Tibial nerve (tissue), 4 donors: ENCODE measurements around the gene FRMD3. TPM values are rescaled to one million over a fixed set of nuclear protein-coding genes. Genes with fewer than 3 reads are reported as not detected.

ENCODE experiments used
- DNase-seq, 2 donors: peaks; one replicate each; pipeline ENCODE4 v3.0.0-alpha.2; 2019; ENCODE audit warnings: low spot score in 2 of 2
- H3K27ac ChIP-seq, 4 donors: fragments of 200-600 bp; sonication (generic) in 3 of 4; one replicate each; pipeline ENCODE4 v1.5.1; 2017 to 2019; ENCODE audit warnings: mild to moderate bottlenecking in 1 of 4
- H3K27me3 ChIP-seq, 2 donors: fragments of 200-600 bp; sonication (generic) in 1 of 2; one replicate each; pipeline versions ENCODE4 v1.5.1 to v1.6.0; 2017 to 2019
- H3K36me3 ChIP-seq, 3 donors: fragments of 200-600 bp; sonication (generic); one replicate each; pipeline ENCODE4 v1.5.1; 2018 to 2019
- H3K4me1 ChIP-seq, 4 donors: fragments of 200-600 bp; sonication (generic) in 3 of 4; one replicate each; pipeline ENCODE4 v1.5.1; 2017 to 2019
- H3K4me3 ChIP-seq, 4 donors: fragments of 200-600 bp; sonication (generic) in 3 of 4; one replicate each; pipeline ENCODE4 v1.5.1; 2017 to 2019; ENCODE audit warnings: mild to moderate bottlenecking in 1 of 4, moderate library complexity in 1 of 4
- H3K9me3 ChIP-seq, 4 donors: fragments of 200-600 bp; sonication (generic) in 3 of 4; one replicate each; pipeline ENCODE4 v1.5.1; 2017 to 2019
- EP300 ChIP-seq, 2 donors: sonication (generic); formaldehyde crosslinking; IDR thresholded peaks; one replicate each; pipeline ENCODE4 v1.6.1; 2017; ENCODE audit warnings: antibody characterized with exemption in 2 of 2, mild to moderate bottlenecking in 1 of 2
- POLR2A ChIP-seq, 2 donors: fragments of 450-650 bp; IDR thresholded peaks; one replicate each; pipeline ENCODE4 v1.6.1; 2017; ENCODE audit warnings: antibody characterized with exemption in 2 of 2, mild to moderate bottlenecking in 2 of 2, moderate library complexity in 2 of 2
- WGBS, 2 donors: methylation state at CpG; one replicate each; pipeline ENCODE4 v1.1.5; 2018; 5-methylcytosine and 5-hydroxymethylcytosine counted together
- total RNA-seq, 4 donors: library from RNA; depleted of rRNA; stranded (reverse); fragments of >200 nt; gene quantifications; one replicate each; pipeline ENCODE4 v1.1.0, GENCODE V29; 2016
- TF ChIP-seq, protein P1 (sequence below), 5 experiments: fragments of 200-600 bp in 3 of 5; fragments of 450-650 bp in 2 of 5; sonication (generic) in 3 of 5; IDR thresholded peaks; one replicate each; pipeline ENCODE4 v1.5.1; 2016 to 2019; ENCODE audit warnings: antibody characterized with exemption in 5 of 5, mild to moderate bottlenecking in 3 of 5, moderate library complexity in 2 of 5

The FRMD3 gene
- total RNA-seq, 4 donors from 2014 or later, result 31.2 to 44.0 (median 34.5) TPM

GRCh38 chr9:83405759-83406158, 132.4 kb downstream of the FRMD3 start:
- peaks cover 0 to 11% (median 0%) of the 10 kb centered on the region in 4 donors for H3K9me3 ChIP-seq
- WGBS, 2 donors, result 47 to 52% methylated on average over 4 of the region's 4 CpGs
- peaks cover 0 to 18% (median 4%) of the 10 kb centered on the region in 4 donors for H3K4me1 ChIP-seq
- H3K27me3 ChIP-seq, result no peaks in the 10 kb centered on the region
- TF ChIP-seq, protein P1, sequence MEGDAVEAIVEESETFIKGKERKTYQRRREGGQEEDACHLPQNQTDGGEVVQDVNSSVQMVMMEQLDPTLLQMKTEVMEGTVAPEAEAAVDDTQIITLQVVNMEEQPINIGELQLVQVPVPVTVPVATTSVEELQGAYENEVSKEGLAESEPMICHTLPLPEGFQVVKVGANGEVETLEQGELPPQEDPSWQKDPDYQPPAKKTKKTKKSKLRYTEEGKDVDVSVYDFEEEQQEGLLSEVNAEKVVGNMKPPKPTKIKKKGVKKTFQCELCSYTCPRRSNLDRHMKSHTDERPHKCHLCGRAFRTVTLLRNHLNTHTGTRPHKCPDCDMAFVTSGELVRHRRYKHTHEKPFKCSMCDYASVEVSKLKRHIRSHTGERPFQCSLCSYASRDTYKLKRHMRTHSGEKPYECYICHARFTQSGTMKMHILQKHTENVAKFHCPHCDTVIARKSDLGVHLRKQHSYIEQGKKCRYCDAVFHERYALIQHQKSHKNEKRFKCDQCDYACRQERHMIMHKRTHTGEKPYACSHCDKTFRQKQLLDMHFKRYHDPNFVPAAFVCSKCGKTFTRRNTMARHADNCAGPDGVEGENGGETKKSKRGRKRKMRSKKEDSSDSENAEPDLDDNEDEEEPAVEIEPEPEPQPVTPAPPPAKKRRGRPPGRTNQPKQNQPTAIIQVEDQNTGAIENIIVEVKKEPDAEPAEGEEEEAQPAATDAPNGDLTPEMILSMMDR (IDR thresholded peaks at IDR 0.05), result no peak
- TF ChIP-seq EP300 (IDR thresholded peaks at IDR 0.05) (no peak), POLR2A (IDR thresholded peaks at IDR 0.05) (no peak)
- no peak overlapping the region for H3K4me3 ChIP-seq
- no peak for DNase-seq
- peaks cover 0 to 9% (median 0%) of the 10 kb centered on the region in 3 donors for H3K36me3 ChIP-seq
- no peak overlapping the region for H3K27ac ChIP-seq

DNA sequence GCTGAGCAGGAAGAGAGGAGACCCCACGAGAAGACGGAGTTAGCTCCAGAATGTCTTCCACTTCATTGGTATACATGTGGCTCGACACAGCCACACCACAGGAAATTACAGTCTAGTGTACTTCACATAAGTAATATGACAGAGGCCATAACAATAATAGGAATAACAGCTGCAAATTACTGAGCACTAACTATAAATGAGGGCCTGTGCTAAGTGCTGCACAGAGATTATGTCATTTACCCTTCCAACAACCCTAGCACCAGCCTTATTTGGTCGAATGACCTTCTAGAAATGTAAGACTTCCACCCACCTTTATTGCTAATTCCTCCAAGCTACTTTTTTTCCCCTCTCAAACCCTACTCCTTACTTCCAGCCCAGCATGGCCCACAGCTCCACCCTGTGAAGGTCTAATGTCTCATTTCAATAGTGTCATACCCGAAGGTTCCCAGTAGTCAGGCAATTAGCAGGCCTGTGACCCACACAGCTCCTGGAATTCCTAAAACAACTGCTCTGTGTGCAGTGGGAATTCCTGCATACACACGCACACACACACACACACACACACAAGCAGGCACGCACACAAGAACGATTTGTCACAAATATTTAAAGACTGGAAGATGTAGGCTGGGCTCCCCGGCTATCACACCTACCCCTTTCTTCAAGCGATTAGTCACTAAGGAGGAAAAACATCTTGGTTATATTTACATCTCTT, 134.5 kb downstream of the FRMD3 start:
- Histone ChIP-seq H3K27ac (peak overlapping the region; percentile 15 to 41 (median 30)), H3K9me3 (peaks cover 0 to 11% (median 0%) of the 10 kb centered on the region in 4 donors), H3K27me3 (no peaks in the 10 kb centered on the region), H3K4me1 (peaks cover 0 to 18% (median 7%) of the 10 kb centered on the region in 4 donors), H3K4me3 (no peak overlapping the region), H3K36me3 (peaks cover 0 to 9% (median 0%) of the 10 kb centered on the region in 3 donors)
- no peak for TF ChIP-seq POLR2A (IDR thresholded peaks at IDR 0.05)
- TF ChIP-seq, protein P1 (IDR thresholded peaks at IDR 0.05), result no peak
- no peak for TF ChIP-seq EP300 (IDR thresholded peaks at IDR 0.05)
- WGBS, 2 donors, result 39 to 43% methylated on average over 10 of the region's 10 CpGs
- no peak for DNase-seq

DNA sequence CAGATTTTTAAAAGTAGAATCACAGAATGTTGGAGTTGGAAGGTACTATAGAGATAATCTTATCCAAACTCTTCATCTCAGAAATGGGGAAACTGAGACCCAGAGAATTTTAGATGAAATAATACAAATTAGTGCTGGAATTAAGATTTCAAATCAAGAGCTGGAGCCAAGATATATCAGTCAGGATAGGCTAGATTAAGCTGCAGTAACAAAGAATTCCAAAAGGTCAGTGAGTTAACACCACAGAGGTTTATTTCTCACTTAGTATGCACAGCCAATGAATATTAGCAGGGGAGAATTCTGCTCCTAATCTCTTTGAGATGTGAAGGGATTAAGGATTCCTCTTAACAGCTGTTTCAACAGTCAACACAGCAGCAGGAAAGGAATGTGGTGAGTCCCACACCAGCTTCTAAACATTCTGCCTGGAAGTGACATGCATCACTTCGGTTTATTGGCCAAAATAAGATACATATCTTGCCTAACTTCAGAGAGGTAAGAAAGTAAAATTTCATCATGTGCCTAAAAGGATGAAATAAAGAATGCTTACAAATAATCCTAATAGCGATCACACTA, 136.8 kb downstream of the FRMD3 start:
- WGBS, 2 donors, result 88 to 91% methylated on average over 2 of the region's 2 CpGs
- H3K9me3 ChIP-seq, result no peaks in the 10 kb centered on the region

GRCh38 chr9:83396813-83397212, 141.4 kb downstream of the FRMD3 start:
- Histone ChIP-seq H3K4me3 (no peak overlapping the region), H3K4me1 (peaks cover 0 to 7% (median 0%) of the 10 kb centered on the region in 4 donors), H3K27ac (no peak overlapping the region), H3K27me3 (no peaks in the 10 kb centered on the region), H3K36me3 (no peaks in the 10 kb centered on the region), H3K9me3 (no peaks in the 10 kb centered on the region)
- 89 to 93% methylated on average over 4 of the region's 4 CpGs for WGBS, 2 donors
- TF ChIP-seq, protein P1 (IDR thresholded peaks at IDR 0.05), result no peak
- no peak for TF ChIP-seq EP300 (IDR thresholded peaks at IDR 0.05)
- no peak for TF ChIP-seq POLR2A (IDR thresholded peaks at IDR 0.05)
- DNase-seq, result no peak

More for the DNA sequence above, 136.8 kb downstream of the FRMD3 start:
- H3K4me3 ChIP-seq, result no peak overlapping the region
- H3K36me3 ChIP-seq, result no peaks in the 10 kb centered on the region
- peaks cover 0 to 18% (median 7%) of the 10 kb centered on the region in 4 donors for H3K4me1 ChIP-seq
- H3K27ac ChIP-seq, result no peak overlapping the region
- no peaks in the 10 kb centered on the region for H3K27me3 ChIP-seq
- TF ChIP-seq, protein P1 (IDR thresholded peaks at IDR 0.05), result no peak
- DNase-seq, result no peak

DNA sequence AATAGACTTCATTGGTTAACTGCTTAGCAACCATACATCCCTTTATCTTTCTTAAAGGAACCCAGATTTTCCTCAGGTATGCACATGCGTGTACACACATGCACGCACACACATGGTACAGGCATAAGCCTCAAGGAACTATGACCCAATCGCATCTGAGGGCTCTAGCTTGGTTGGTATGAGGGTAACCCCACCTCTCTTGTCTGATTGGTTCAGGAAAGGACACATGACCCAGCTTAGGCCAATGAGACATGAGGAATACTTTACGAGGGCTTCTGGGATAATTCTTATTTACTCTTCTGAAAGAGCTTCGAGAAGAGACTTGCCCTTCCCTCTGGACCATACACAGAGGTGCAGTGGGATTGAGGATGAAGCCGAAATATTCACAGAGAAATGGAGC, 141.9 kb downstream of the FRMD3 start:
- Histone ChIP-seq H3K36me3 (no peaks in the 10 kb centered on the region), H3K4me3 (no peak overlapping the region), H3K4me1 (peaks cover 0 to 7% (median 0%) of the 10 kb centered on the region in 4 donors), H3K9me3 (no peaks in the 10 kb centered on the region), H3K27ac (no peak overlapping the region), H3K27me3 (no peaks in the 10 kb centered on the region)
- 92 to 97% methylated on average over 6 of the region's 6 CpGs for WGBS, 2 donors
- TF ChIP-seq POLR2A (IDR thresholded peaks at IDR 0.05), result no peak
- TF ChIP-seq, protein P1 (IDR thresholded peaks at IDR 0.05), result no peak
- TF ChIP-seq EP300 (IDR thresholded peaks at IDR 0.05), result no peak
- no peak for DNase-seq
